HepG2 (cell line): ENCODE results near the gene MAP2K2. TPM values are rescaled to one million over a fixed set of nuclear protein-coding genes. Genes with fewer than 3 reads are reported as not detected.

Experiments used
- FOXA1 ChIP-seq, 2 experiments: fragments of 450-650 bp in 1 of 2; sonication (generic) in 1 of 2; formaldehyde crosslinking in 1 of 2; IDR thresholded peaks; 2 replicates each; pipeline versions ENCODE4 v1.4.0 to v1.6.1; 2016 to 2020; ENCODE audit warnings: missing genetic modification reagents in 1 of 2
- FOXA3 ChIP-seq: IDR thresholded peaks from 2 replicates; pipeline ENCODE4 v1.6.1; 2016; ENCODE audit warnings: missing genetic modification reagents, missing compliant biosample characterization
- HNRNPL ChIP-seq: fragments of 200-400 bp; formaldehyde crosslinking; IDR thresholded peaks from 2 replicates; pipeline ENCODE4 v1.6.1; 2017; ENCODE audit warnings: mild to moderate bottlenecking, low read depth, low read length
- KAT8 ChIP-seq: IDR thresholded peaks from 2 replicates; pipeline ENCODE4 v1.6.1; 2016; ENCODE audit warnings: missing genetic modification reagents, missing compliant biosample characterization
- MTA3 ChIP-seq: sonication (generic); formaldehyde crosslinking; IDR thresholded peaks from 2 replicates; pipeline ENCODE4 v1.4.0; 2020; ENCODE audit warnings: missing genetic modification reagents
- MXI1 ChIP-seq: IDR thresholded peaks from 3 replicates; pipeline ENCODE4 v1.6.1; 2012; ENCODE audit warnings: low read depth, low read length, inconsistent platforms, borderline replicate concordance
- MYNN ChIP-seq: sonication (generic); formaldehyde crosslinking; IDR thresholded peaks from 2 replicates; pipeline ENCODE4 v1.4.0; 2020; ENCODE audit warnings: mild to moderate bottlenecking, low read depth, missing genetic modification reagents
- NFYB ChIP-seq: sonication (generic); formaldehyde crosslinking; IDR thresholded peaks from 2 replicates; pipeline ENCODE4 v1.4.0; 2020; ENCODE audit warnings: missing genetic modification reagents
- POLR2AphosphoS5 ChIP-seq: IDR thresholded peaks from 2 replicates; pipeline ENCODE4 v1.6.1; 2012; ENCODE audit warnings: low read depth, low read length
- RBFOX2 ChIP-seq: fragments of 200-400 bp; formaldehyde crosslinking; IDR thresholded peaks from 2 replicates; pipeline ENCODE4 v1.6.1; 2017; ENCODE audit warnings: low read depth, mild to moderate bottlenecking, low read length
- RBM39 ChIP-seq: fragments of 200-400 bp; formaldehyde crosslinking; IDR thresholded peaks from one replicate; pipeline ENCODE4 v1.6.1; 2018; ENCODE audit warnings: antibody characterized with exemption, mild to moderate bottlenecking, low read depth, low read length; ENCODE audit not compliant: poor library complexity, severe bottlenecking
- SOX6 ChIP-seq, 2 experiments: fragments of 450-650 bp in 1 of 2; sonication (generic) in 1 of 2; formaldehyde crosslinking in 1 of 2; IDR thresholded peaks; 2 replicates each; pipeline versions ENCODE4 v1.4.0 to v1.6.1; 2017 to 2020; ENCODE audit warnings: antibody characterized with exemption in 1 of 2, mild to moderate bottlenecking in 1 of 2, missing genetic modification reagents in 1 of 2
- WIZ ChIP-seq: sonication (generic); formaldehyde crosslinking; IDR thresholded peaks from 2 replicates; pipeline ENCODE4 v1.5.1; 2020; ENCODE audit warnings: mild to moderate bottlenecking, missing genetic modification reagents
- ZBTB7A ChIP-seq: sonication (generic); formaldehyde crosslinking; IDR thresholded peaks from 2 replicates; pipeline ENCODE4 v1.8.0; 2022; ENCODE audit warnings: mild to moderate bottlenecking, missing genetic modification reagents
- ZKSCAN8 ChIP-seq: IDR thresholded peaks from 2 replicates; pipeline ENCODE4 v1.6.1; 2016; ENCODE audit warnings: borderline replicate concordance, missing genetic modification reagents, missing compliant biosample characterization
- ZNF121 ChIP-seq: sonication (generic); formaldehyde crosslinking; IDR thresholded peaks from 2 replicates; pipeline ENCODE4 v1.5.0; 2020; ENCODE audit warnings: mild to moderate bottlenecking, missing genetic modification reagents
- ZNF501 ChIP-seq: sonication (generic); formaldehyde crosslinking; IDR thresholded peaks from 2 replicates; pipeline ENCODE4 v1.5.1; 2020; ENCODE audit warnings: mild to moderate bottlenecking, moderate library complexity, missing genetic modification reagents
- ZNF562 ChIP-seq: sonication (generic); formaldehyde crosslinking; IDR thresholded peaks from 2 replicates; pipeline ENCODE4 v1.8.0; 2022; ENCODE audit warnings: missing genetic modification reagents, borderline replicate concordance
- ZNF614 ChIP-seq: IDR thresholded peaks from 2 replicates; pipeline ENCODE4 v1.6.1; 2018; ENCODE audit warnings: missing biosample characterization, missing genetic modification reagents, inconsistent platforms, borderline replicate concordance
- ZNF776 ChIP-seq: sonication (generic); formaldehyde crosslinking; IDR thresholded peaks from 2 replicates; pipeline ENCODE4 v1.4.0; 2020; ENCODE audit warnings: mild to moderate bottlenecking, missing genetic modification reagents
- ZNF780A ChIP-seq: sonication (generic); formaldehyde crosslinking; IDR thresholded peaks from 2 replicates; pipeline ENCODE4 v1.8.0; 2022; ENCODE audit warnings: mild to moderate bottlenecking, missing genetic modification reagents, moderate library complexity
- ZNF816 ChIP-seq: sonication (generic); formaldehyde crosslinking; IDR thresholded peaks from 2 replicates; pipeline ENCODE4 v1.8.0; 2022; ENCODE audit warnings: missing genetic modification reagents, mild to moderate bottlenecking, borderline replicate concordance
- ZNF891 ChIP-seq: sonication (generic); formaldehyde crosslinking; IDR thresholded peaks from 2 replicates; pipeline ENCODE4 v1.5.0; 2020; ENCODE audit warnings: mild to moderate bottlenecking, missing genetic modification reagents
- polyA plus RNA-seq, 8 experiments: library from polyadenylated mRNA; depleted of rRNA in 3 of 8; stranded (reverse) in 7 of 8; unstranded in 1 of 8; fragments of >200 nt; fragmentation: Illumina TruSeq in 4 of 8; extraction: Trizol in 4 of 8; gene quantifications; 2 replicates each; pipeline versions ENCODE4 v1.2.1 to v1.2.3, GENCODE V29; 2011 to 2016; ENCODE audit warnings: low read depth in 4 of 8, missing spikeins in 1 of 8, mixed read lengths in 1 of 8; ENCODE audit not compliant: insufficient read depth in 1 of 8
- total RNA-seq, 5 experiments: library from RNA; depleted of rRNA; stranded (reverse); fragments of >200 nt; fragmentation: Illumina TruSeq; extraction: Trizol; gene quantifications; 2 replicates each; pipeline ENCODE4 v1.2.3, GENCODE V29; 2016; ENCODE audit warnings: low read depth in 1 of 5
- TF ChIP-seq, protein P1 (sequence below): IDR thresholded peaks from 2 replicates; pipeline ENCODE4 v1.6.1; 2016; ENCODE audit warnings: mild to moderate bottlenecking
- TF ChIP-seq, protein P2 (sequence below): sonication (generic); formaldehyde crosslinking; IDR thresholded peaks from 2 replicates; pipeline ENCODE4 v1.4.0; 2020; ENCODE audit warnings: mild to moderate bottlenecking, missing genetic modification reagents
- TF ChIP-seq, protein P3 (sequence below): IDR thresholded peaks from 2 replicates; pipeline ENCODE4 v1.6.1; 2016; ENCODE audit warnings: control low read depth
- TF ChIP-seq, protein P4 (sequence below): sonication (generic); formaldehyde crosslinking; IDR thresholded peaks from 2 replicates; pipeline ENCODE4 v1.4.0; 2020; ENCODE audit warnings: mild to moderate bottlenecking, low read depth, missing genetic modification reagents

Gene MAP2K2
- total and polyA plus RNA-seq, 2 of the 13 experiments (the other 11 are each of a cell fraction or from before 2014, with no cell fraction given): 70.3 to 80.9 TPM

DNA sequence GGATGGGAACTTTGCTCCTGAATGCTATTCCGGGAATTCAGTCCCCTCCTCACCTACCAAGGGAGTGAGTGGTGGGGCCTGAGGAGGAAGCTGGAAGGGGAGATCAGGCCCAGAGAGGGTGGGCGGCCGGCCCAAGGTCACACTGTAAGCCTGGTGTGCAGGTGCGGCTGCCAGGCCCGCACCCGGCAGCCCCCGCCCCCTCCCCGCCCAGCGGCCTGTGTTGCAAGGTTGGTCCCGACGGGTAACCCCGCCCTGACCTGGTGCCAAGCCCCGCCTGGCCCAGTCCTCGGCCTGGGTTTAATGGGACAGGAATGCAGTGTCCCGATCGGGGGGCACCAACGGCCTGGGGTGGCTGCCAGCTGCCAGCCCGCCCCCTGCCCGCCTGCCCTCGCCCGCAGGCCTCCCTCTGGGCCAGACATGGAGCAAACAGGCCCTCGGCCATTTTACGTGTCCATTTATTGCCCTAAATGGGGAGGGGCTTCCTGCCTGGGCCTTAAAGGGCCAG lies 62.7 kb downstream of the MAP2K2 start (continued):
- TF ChIP-seq RBM39 (peak; percentile 26), ZBTB7A (CRISPR knock-in tag) (peak; percentile 20; the same call in 1 of the 2 replicates), MXI1 (no peak; the same call in 2 of the 3 replicates), ZNF614 (CRISPR knock-in tag) (no peak), ZNF891 (CRISPR knock-in tag) (no peak), ZNF776 (CRISPR knock-in tag) (no peak), KAT8 (CRISPR knock-in tag) (0 out of 2 replicates have a peak, but pooled peaks have one; percentile 27), ZNF562 (CRISPR knock-in tag) (no peak), ZNF780A (CRISPR knock-in tag) (no peak), ZNF816 (CRISPR knock-in tag) (no peak), RBFOX2 (peak; percentile 85), HNRNPL (peak; percentile 94), NFYB (CRISPR knock-in tag) (0 out of 2 replicates have a peak, but pooled peaks have one; percentile 12), MTA3 (CRISPR knock-in tag) (no peak), SOX6 (IDR thresholded peaks at IDR 0.05) (no peak), SOX6 (CRISPR knock-in tag; IDR thresholded peaks at IDR 0.05) (peak; percentile 54; the same call in 1 of the 2 replicates), ZNF501 (CRISPR knock-in tag) (peak; percentile 67; the same call in 1 of the 2 replicates), MYNN (CRISPR knock-in tag) (no peak), WIZ (CRISPR knock-in tag) (no peak), POLR2AphosphoS5 (0 out of 2 replicates have a peak, but pooled peaks have one; percentile 27), ZKSCAN8 (CRISPR knock-in tag) (0 out of 2 replicates have a peak, but pooled peaks have one; percentile 57), FOXA3 (CRISPR knock-in tag) (0 out of 2 replicates have a peak, but pooled peaks have one; percentile 9), FOXA1 (IDR thresholded peaks at IDR 0.05) (no peak), FOXA1 (CRISPR knock-in tag; IDR thresholded peaks at IDR 0.05) (no peak), ZNF121 (peak; percentile 95)
- TF ChIP-seq, protein P1, sequence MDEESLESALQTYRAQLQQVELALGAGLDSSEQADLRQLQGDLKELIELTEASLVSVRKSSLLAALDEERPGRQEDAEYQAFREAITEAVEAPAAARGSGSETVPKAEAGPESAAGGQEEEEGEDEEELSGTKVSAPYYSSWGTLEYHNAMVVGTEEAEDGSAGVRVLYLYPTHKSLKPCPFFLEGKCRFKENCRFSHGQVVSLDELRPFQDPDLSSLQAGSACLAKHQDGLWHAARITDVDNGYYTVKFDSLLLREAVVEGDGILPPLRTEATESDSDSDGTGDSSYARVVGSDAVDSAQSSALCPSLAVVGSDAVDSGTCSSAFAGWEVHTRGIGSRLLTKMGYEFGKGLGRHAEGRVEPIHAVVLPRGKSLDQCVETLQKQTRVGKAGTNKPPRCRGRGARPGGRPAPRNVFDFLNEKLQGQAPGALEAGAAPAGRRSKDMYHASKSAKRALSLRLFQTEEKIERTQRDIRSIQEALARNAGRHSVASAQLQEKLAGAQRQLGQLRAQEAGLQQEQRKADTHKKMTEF (CRISPR knock-in tag): peak; percentile 54; the same call in 1 of the 2 replicates
- TF ChIP-seq, protein P2, sequence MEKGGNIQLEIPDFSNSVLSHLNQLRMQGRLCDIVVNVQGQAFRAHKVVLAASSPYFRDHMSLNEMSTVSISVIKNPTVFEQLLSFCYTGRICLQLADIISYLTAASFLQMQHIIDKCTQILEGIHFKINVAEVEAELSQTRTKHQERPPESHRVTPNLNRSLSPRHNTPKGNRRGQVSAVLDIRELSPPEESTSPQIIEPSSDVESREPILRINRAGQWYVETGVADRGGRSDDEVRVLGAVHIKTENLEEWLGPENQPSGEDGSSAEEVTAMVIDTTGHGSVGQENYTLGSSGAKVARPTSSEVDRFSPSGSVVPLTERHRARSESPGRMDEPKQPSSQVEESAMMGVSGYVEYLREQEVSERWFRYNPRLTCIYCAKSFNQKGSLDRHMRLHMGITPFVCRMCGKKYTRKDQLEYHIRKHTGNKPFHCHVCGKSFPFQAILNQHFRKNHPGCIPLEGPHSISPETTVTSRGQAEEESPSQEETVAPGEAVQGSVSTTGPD (CRISPR knock-in tag): no peak
- TF ChIP-seq, protein P3, sequence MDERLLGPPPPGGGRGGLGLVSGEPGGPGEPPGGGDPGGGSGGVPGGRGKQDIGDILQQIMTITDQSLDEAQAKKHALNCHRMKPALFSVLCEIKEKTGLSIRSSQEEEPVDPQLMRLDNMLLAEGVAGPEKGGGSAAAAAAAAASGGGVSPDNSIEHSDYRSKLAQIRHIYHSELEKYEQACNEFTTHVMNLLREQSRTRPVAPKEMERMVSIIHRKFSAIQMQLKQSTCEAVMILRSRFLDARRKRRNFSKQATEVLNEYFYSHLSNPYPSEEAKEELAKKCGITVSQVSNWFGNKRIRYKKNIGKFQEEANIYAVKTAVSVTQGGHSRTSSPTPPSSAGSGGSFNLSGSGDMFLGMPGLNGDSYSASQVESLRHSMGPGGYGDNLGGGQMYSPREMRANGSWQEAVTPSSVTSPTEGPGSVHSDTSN (CRISPR knock-in tag): no peak
- TF ChIP-seq, protein P4, sequence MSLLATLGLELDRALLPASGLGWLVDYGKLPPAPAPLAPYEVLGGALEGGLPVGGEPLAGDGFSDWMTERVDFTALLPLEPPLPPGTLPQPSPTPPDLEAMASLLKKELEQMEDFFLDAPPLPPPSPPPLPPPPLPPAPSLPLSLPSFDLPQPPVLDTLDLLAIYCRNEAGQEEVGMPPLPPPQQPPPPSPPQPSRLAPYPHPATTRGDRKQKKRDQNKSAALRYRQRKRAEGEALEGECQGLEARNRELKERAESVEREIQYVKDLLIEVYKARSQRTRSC (CRISPR knock-in tag): no peak
